Hepatocyte (in vitro differentiated cells): ENCODE data around the gene NFKB1. TPM values are rescaled to one million over a fixed set of nuclear protein-coding genes. Genes with fewer than 3 reads are reported as not detected.

Experiments used
- DNase-seq: peaks from one replicate; pipeline ENCODE4 v3.0.0-alpha.2; 2016; ENCODE audit warnings: low spot score
- H2AFZ ChIP-seq: fragments of 200-600 bp; sonication (generic); 2 replicates; pipeline ENCODE4 v1.6.0; 2016; ENCODE audit warnings: antibody characterized with exemption, mild to moderate bottlenecking
- H3K27ac ChIP-seq: fragments of 200-600 bp; sonication (generic); 2 replicates; pipeline ENCODE4 v1.5.1; 2016; ENCODE audit warnings: mild to moderate bottlenecking
- H3K27me3 ChIP-seq: fragments of 200-600 bp; sonication (generic); 2 replicates; pipeline ENCODE4 v1.6.1; 2016
- H3K36me3 ChIP-seq: fragments of 200-600 bp; sonication (generic); replicated peaks from 2 replicates; pipeline ENCODE4 v1.5.1; 2016; ENCODE audit warnings: low read depth; ENCODE audit not compliant: insufficient read depth
- H3K4me1 ChIP-seq: fragments of 200-600 bp; sonication (generic); 2 replicates; pipeline ENCODE4 v1.5.1; 2016; ENCODE audit warnings: mild to moderate bottlenecking, moderate library complexity; ENCODE audit not compliant: insufficient read depth
- H3K4me2 ChIP-seq: fragments of 200-600 bp; sonication (generic); 2 replicates; pipeline ENCODE4 v1.6.0; 2016
- H3K4me3 ChIP-seq: fragments of 200-600 bp; sonication (generic); 2 replicates; pipeline ENCODE4 v1.5.1; 2016; ENCODE audit warnings: mild to moderate bottlenecking
- H3K79me2 ChIP-seq: fragments of 200-600 bp; sonication (generic); 2 replicates; pipeline ENCODE4 v1.6.0; 2017; ENCODE audit warnings: mild to moderate bottlenecking
- H3K9me2 ChIP-seq: fragments of 200-600 bp; sonication (generic); replicated peaks from 2 replicates; pipeline ENCODE4 v1.6.0; 2017; ENCODE audit warnings: mild to moderate bottlenecking; ENCODE audit not compliant: insufficient read depth
- H3K9me3 ChIP-seq: fragments of 200-600 bp; sonication (generic); 2 replicates; pipeline ENCODE4 v1.5.1; 2016; ENCODE audit warnings: low read depth, mild to moderate bottlenecking
- H4K20me1 ChIP-seq: fragments of 200-600 bp; sonication (generic); 2 replicates; pipeline ENCODE4 v1.6.0; 2016; ENCODE audit warnings: mild to moderate bottlenecking; ENCODE audit not compliant: insufficient read depth, poor library complexity, severe bottlenecking
- CTCF ChIP-seq: fragments of 200-600 bp; sonication (generic); IDR thresholded peaks from 2 replicates; pipeline ENCODE4 v1.5.1; 2016; ENCODE audit warnings: antibody characterized with exemption, mild to moderate bottlenecking; ENCODE audit not compliant: poor library complexity
- EZH2 ChIP-seq: fragments of 200-600 bp; sonication (generic); IDR thresholded peaks from 2 replicates; pipeline ENCODE4 v1.6.1; 2016; ENCODE audit warnings: antibody characterized with exemption, mild to moderate bottlenecking, borderline replicate concordance
- EZH2phosphoT487 ChIP-seq: fragments of 200-600 bp; sonication (generic); IDR thresholded peaks from one replicate; pipeline ENCODE4 v1.6.1; 2018; ENCODE audit warnings: antibody characterized with exemption, mild to moderate bottlenecking, low read depth, moderate library complexity; ENCODE audit not compliant: unreplicated experiment, severe bottlenecking
- WGBS: methylation state at CpG from one replicate; pipeline ENCODE4 v1.1.6; 2016; ENCODE audit warnings: low lambda C conversion rate; ENCODE audit errors: missing lambda C conversion rate; 5-methylcytosine and 5-hydroxymethylcytosine counted together
- polyA plus RNA-seq: library from polyadenylated mRNA; unstranded; fragments of >200 nt; fragmentation: Nextera tagmentation; extraction: Ambion mirVana; gene quantifications from 2 replicates; pipeline ENCODE4 v1.2.1, GENCODE V29; 2016
- total RNA-seq: library from RNA; depleted of rRNA; stranded (reverse); fragments of >200 nt; gene quantifications from 2 replicates; pipeline ENCODE4 v1.2.3, GENCODE V29; 2014

Gene NFKB1
- total and polyA plus RNA-seq, 2 experiments from 2014 or later: 21.1 to 22.8 TPM

GRCh38 chr4:102503831-102504786 is 3.0 kb downstream of the NFKB1 start:
- Histone ChIP-seq H3K27ac (peak overlapping the region; percentile 1), H3K4me1 (peaks cover 20% of the 10 kb centered on the region), H4K20me1 (no peaks in the 10 kb centered on the region), H3K4me2 (peak overlapping the region; percentile 85), H2AFZ (no peak overlapping the region), H3K36me3 (no peaks in the 10 kb centered on the region), H3K9me3 (no peaks in the 10 kb centered on the region), H3K9me2 (no peaks in the 10 kb centered on the region), H3K79me2 (peaks cover 81% of the 10 kb centered on the region), H3K4me3 (no peak overlapping the region), H3K27me3 (no peaks in the 10 kb centered on the region)
- TF ChIP-seq CTCF: no peak
- TF ChIP-seq EZH2: no peak
- TF ChIP-seq EZH2phosphoT487: no peak
- no peak for DNase-seq
- 84% methylated on average over 5 of the region's 5 CpGs for WGBS

- H3K9me3 ChIP-seq: no peaks in the 10 kb centered on the region
- H3K27me3 ChIP-seq: no peaks in the 10 kb centered on the region
- H4K20me1 ChIP-seq: no peaks in the 10 kb centered on the region
- no peak for TF ChIP-seq EZH2phosphoT487
- TF ChIP-seq EZH2: no peak
- no peak for TF ChIP-seq CTCF
- WGBS: 84% methylated on average over 1 of the region's 1 CpG
- H3K9me2 ChIP-seq: no peaks in the 10 kb centered on the region
- H3K4me1 ChIP-seq: peaks cover 20% of the 10 kb centered on the region
- no peak overlapping the region for H3K27ac ChIP-seq
- H3K4me2 ChIP-seq: peak overlapping the region; percentile 85
- H3K36me3 ChIP-seq: no peaks in the 10 kb centered on the region
- no peak for DNase-seq
- no peak overlapping the region for H3K4me3 ChIP-seq
- peaks cover 84% of the 10 kb centered on the region for H3K79me2 ChIP-seq
- no peak overlapping the region for H2AFZ ChIP-seq
Observed at GRCh38 chr4:102504941-102505340, 3.8 kb downstream of the NFKB1 start.

- Histone ChIP-seq H3K4me2 (no peak overlapping the region), H4K20me1 (peaks cover 1% of the 10 kb centered on the region), H3K4me1 (peaks cover 13% of the 10 kb centered on the region), H2AFZ (no peak overlapping the region), H3K27me3 (no peaks in the 10 kb centered on the region), H3K9me3 (no peaks in the 10 kb centered on the region), H3K9me2 (no peaks in the 10 kb centered on the region), H3K27ac (no peak overlapping the region), H3K36me3 (no peaks in the 10 kb centered on the region), H3K4me3 (no peak overlapping the region), H3K79me2 (peaks cover 84% of the 10 kb centered on the region)
- no peak for DNase-seq
- TF ChIP-seq EZH2phosphoT487: no peak
- TF ChIP-seq EZH2: no peak
- no peak for TF ChIP-seq CTCF
- 93% methylated on average over 2 of the region's 2 CpGs for WGBS
Observed at GRCh38 chr4:102505708-102506107, 4.5 kb downstream of the NFKB1 start.
